Osteoblast (primary cell): ENCODE data around the gene FAM98C. TPM values are rescaled to one million over a fixed set of nuclear protein-coding genes. Genes with fewer than 3 reads are reported as not detected.
A peak's percentile ranks its signal among the peaks of the same experiment; 100 is the strongest.

Source experiments
- DNase-seq: peaks from one replicate; pipeline ENCODE4 v3.0.0; 2011; ENCODE audit warnings: low spot score, mixed read lengths; ENCODE audit not compliant: insufficient read length; ENCODE audit errors: missing footprints
- H2AFZ ChIP-seq: 2 replicates; pipeline ENCODE4 v1.6.0; 2011; ENCODE audit warnings: mild to moderate bottlenecking, low read length
- H3K27ac ChIP-seq: 2 replicates; pipeline ENCODE4 v1.5.1; 2011; ENCODE audit warnings: mild to moderate bottlenecking, low read depth, low read length, moderate library complexity
- H3K27me3 ChIP-seq: 2 replicates; pipeline ENCODE4 v1.6.0; 2012; ENCODE audit warnings: mild to moderate bottlenecking, control low read depth, inconsistent platforms, low read length, moderate library complexity; ENCODE audit not compliant: insufficient read depth
- H3K36me3 ChIP-seq: 2 replicates; pipeline ENCODE4 v1.5.1; 2011; ENCODE audit warnings: mild to moderate bottlenecking, low read length, control low read depth, moderate library complexity; ENCODE audit not compliant: insufficient read depth
- H3K4me1 ChIP-seq: 2 replicates; pipeline ENCODE4 v1.5.1; 2011; ENCODE audit warnings: mild to moderate bottlenecking, low read length, control low read depth, moderate library complexity; ENCODE audit not compliant: insufficient read depth
- H3K4me2 ChIP-seq: 2 replicates; pipeline ENCODE4 v1.6.0; 2011; ENCODE audit warnings: mild to moderate bottlenecking, low read length; ENCODE audit not compliant: insufficient read depth
- H3K4me3 ChIP-seq: fragments of 200-600 bp; sonication (generic); 3 replicates; pipeline ENCODE4 v1.5.1; 2012; ENCODE audit warnings: mild to moderate bottlenecking, low read length, inconsistent platforms; ENCODE audit not compliant: insufficient read depth
- H3K79me2 ChIP-seq: 2 replicates; pipeline ENCODE4 v1.6.0; 2012; ENCODE audit warnings: mild to moderate bottlenecking, low read length, control low read depth, inconsistent platforms; ENCODE audit not compliant: insufficient read depth
- H3K9me3 ChIP-seq: 2 replicates; pipeline ENCODE4 v1.5.1; 2011; ENCODE audit warnings: low read depth, low read length, control low read depth
- H4K20me1 ChIP-seq: 2 replicates; pipeline ENCODE4 v1.6.0; 2012; ENCODE audit warnings: mild to moderate bottlenecking, low read length, control low read depth; ENCODE audit not compliant: insufficient read depth
- total RNA-seq: library from RNA; depleted of rRNA; stranded (reverse); fragments of >200 nt; gene quantifications from 2 replicates; pipeline ENCODE4 v1.2.3, GENCODE V29; 2012
- TF ChIP-seq, protein P1 (sequence below): IDR thresholded peaks from 2 replicates; pipeline ENCODE4 v1.5.1; 2011; ENCODE audit warnings: mild to moderate bottlenecking, low read depth, low read length, moderate library complexity; ENCODE audit errors: extremely low read depth

FAM98C gene
- total RNA-seq, 1 donor, result 14.1 TPM

GRCh38 chr19:38449518-38449917 is 46.6 kb downstream of the FAM98C start:
- Histone ChIP-seq H3K4me3 (no peak overlapping the region), H3K36me3 (no peaks in the 10 kb centered on the region), H3K79me2 (no peaks in the 10 kb centered on the region), H4K20me1 (no peaks in the 10 kb centered on the region), H3K4me2 (no peak overlapping the region), H3K27me3 (no peaks in the 10 kb centered on the region), H2AFZ (no peak overlapping the region), H3K27ac (no peak overlapping the region), H3K4me1 (no peaks in the 10 kb centered on the region), H3K9me3 (no peaks in the 10 kb centered on the region)
- TF ChIP-seq, protein P1, sequence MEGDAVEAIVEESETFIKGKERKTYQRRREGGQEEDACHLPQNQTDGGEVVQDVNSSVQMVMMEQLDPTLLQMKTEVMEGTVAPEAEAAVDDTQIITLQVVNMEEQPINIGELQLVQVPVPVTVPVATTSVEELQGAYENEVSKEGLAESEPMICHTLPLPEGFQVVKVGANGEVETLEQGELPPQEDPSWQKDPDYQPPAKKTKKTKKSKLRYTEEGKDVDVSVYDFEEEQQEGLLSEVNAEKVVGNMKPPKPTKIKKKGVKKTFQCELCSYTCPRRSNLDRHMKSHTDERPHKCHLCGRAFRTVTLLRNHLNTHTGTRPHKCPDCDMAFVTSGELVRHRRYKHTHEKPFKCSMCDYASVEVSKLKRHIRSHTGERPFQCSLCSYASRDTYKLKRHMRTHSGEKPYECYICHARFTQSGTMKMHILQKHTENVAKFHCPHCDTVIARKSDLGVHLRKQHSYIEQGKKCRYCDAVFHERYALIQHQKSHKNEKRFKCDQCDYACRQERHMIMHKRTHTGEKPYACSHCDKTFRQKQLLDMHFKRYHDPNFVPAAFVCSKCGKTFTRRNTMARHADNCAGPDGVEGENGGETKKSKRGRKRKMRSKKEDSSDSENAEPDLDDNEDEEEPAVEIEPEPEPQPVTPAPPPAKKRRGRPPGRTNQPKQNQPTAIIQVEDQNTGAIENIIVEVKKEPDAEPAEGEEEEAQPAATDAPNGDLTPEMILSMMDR, result no peak
- DNase-seq, result peak; percentile 69

DNA sequence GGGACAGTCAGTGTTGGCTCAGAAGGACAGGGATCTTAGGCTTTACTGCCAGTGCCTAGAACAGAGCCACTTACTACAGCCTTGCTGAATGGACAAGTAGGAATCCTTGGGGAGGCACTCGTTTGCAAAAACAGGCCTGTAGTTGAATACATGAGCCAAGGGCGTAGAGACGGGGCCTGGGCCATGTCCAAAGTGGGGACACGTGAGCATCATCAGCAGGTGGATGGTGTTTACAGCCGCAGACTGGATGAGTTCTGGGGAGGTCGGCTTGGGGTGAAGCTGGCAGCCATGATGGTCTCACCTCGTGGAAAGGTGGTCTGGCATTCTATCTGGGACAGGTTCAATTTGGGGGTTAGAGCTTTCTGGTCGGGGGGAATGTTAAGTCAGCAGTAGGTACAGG is 48.1 kb downstream of the FAM98C start:
- Histone ChIP-seq H3K4me3 (no peak overlapping the region), H3K4me1 (no peaks in the 10 kb centered on the region), H3K4me2 (no peak overlapping the region), H3K27me3 (no peaks in the 10 kb centered on the region), H4K20me1 (no peaks in the 10 kb centered on the region), H3K27ac (no peak overlapping the region), H3K36me3 (no peaks in the 10 kb centered on the region), H2AFZ (no peak overlapping the region), H3K79me2 (no peaks in the 10 kb centered on the region), H3K9me3 (no peaks in the 10 kb centered on the region)
- no peak for DNase-seq
- TF ChIP-seq, protein P1, result no peak

- Histone ChIP-seq H2AFZ (no peak overlapping the region), H3K27ac (no peak overlapping the region), H3K27me3 (no peaks in the 10 kb centered on the region), H3K4me2 (no peak overlapping the region), H4K20me1 (no peaks in the 10 kb centered on the region), H3K79me2 (no peaks in the 10 kb centered on the region), H3K36me3 (no peaks in the 10 kb centered on the region), H3K9me3 (no peaks in the 10 kb centered on the region), H3K4me1 (no peaks in the 10 kb centered on the region), H3K4me3 (no peak overlapping the region)
- TF ChIP-seq, protein P1, result no peak
- peak; percentile 36 for DNase-seq
Observed at GRCh38 chr19:38451629-38452028, 48.7 kb downstream of the FAM98C start.

- no peaks in the 10 kb centered on the region for H3K9me3 ChIP-seq
- TF ChIP-seq, protein P1, result no peak
- DNase-seq, result peak; percentile 65
- no peaks in the 10 kb centered on the region for H4K20me1 ChIP-seq
- H3K79me2 ChIP-seq, result no peaks in the 10 kb centered on the region
- no peak overlapping the region for H3K4me3 ChIP-seq
- H2AFZ ChIP-seq, result no peak overlapping the region
- no peaks in the 10 kb centered on the region for H3K36me3 ChIP-seq
- no peaks in the 10 kb centered on the region for H3K4me1 ChIP-seq
- no peaks in the 10 kb centered on the region for H3K27me3 ChIP-seq
- no peak overlapping the region for H3K27ac ChIP-seq
- no peak overlapping the region for H3K4me2 ChIP-seq
Observed at GRCh38 chr19:38452430-38453366, 49.8 kb downstream of the FAM98C start.
